ENCODE results near the gene SPATA9. TPM values are rescaled to one million over a fixed set of nuclear protein-coding genes. Genes with fewer than 3 reads are reported as not detected.

SPATA9 gene
- total RNA-seq, 3 donors from 2014 or later = not detected

GRCh38 chr5:95613514-95613913, 69.3 kb downstream of the SPATA9 start:
- ATAC-seq = no peak

DNA sequence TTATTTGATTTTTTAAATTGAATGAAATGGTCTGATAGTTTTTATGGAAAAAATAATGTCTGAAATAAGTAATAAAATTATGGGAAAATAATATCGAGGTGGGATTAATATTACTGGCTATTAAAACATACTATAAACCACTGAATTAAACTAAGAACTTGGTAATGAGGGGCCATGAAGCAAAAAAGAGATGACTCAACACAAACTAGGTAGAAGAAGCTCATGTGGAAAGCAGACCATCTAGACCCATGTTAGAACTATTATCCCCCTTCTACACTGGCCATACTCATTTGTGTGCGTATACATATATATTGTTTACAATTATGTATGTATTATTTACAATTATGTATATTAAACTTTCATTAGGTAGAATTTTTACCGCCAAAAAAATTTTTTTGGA, 71.4 kb downstream of the SPATA9 start:
- Mint-ChIP-seq H3K4me3 (no peak overlapping the region), H3K36me3 (ENCODE audit: insufficient read depth) (peaks cover 10% of the 10 kb centered on the region), H3K27me3 (ENCODE audit: low read depth) (no peaks in the 10 kb centered on the region), H3K9me3 (peaks cover 15% of the 10 kb centered on the region), H3K4me1 (ENCODE audit: low read depth) (peaks cover 15% of the 10 kb centered on the region)
- no peak for ATAC-seq
- no peak for DNase-seq

More at GRCh38 chr5:95613514-95613913, 69.3 kb downstream of the SPATA9 start:
- Mint-ChIP-seq H3K4me1 (ENCODE audit: low read depth) (peaks cover 27% of the 10 kb centered on the region), H3K9me3 (peaks cover 15% of the 10 kb centered on the region), H3K4me3 (no peak overlapping the region), H3K27me3 (ENCODE audit: low read depth) (no peaks in the 10 kb centered on the region), H3K36me3 (ENCODE audit: insufficient read depth) (peaks cover 6% of the 10 kb centered on the region)
- DNase-seq = no peak

DNA sequence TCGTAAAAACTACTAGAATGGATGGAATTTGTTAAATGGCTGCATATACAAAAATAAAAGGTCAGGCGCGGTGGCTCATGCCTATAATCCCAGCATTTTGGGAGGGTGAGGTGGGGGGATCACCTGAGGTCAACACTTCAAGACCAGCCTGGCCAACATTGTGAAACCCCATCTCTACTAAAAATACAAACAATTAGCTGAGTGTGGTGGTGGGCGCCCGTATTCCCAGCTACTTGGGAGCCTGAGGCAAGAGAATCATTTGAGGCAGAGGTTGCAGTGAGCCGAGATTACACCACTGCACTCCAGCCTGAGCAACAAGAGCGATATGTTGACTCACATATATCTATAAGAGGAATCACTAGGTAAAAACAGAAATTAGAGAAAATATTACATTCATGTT, 72.2 kb downstream of the SPATA9 start:
- Mint-ChIP-seq H3K36me3 (ENCODE audit: insufficient read depth) (peaks cover 10% of the 10 kb centered on the region), H3K4me3 (no peak overlapping the region), H3K4me1 (ENCODE audit: low read depth) (peaks cover 10% of the 10 kb centered on the region), H3K27me3 (ENCODE audit: low read depth) (no peaks in the 10 kb centered on the region), H3K9me3 (peaks cover 15% of the 10 kb centered on the region)
- ATAC-seq = no peak
- DNase-seq = no peak

- DNase-seq (no peak), ATAC-seq (no peak)
- Mint-ChIP-seq H3K36me3 (ENCODE audit: insufficient read depth) (peaks cover 10% of the 10 kb centered on the region), H3K4me1 (ENCODE audit: low read depth) (peaks cover 2% of the 10 kb centered on the region), H3K27me3 (ENCODE audit: low read depth) (no peaks in the 10 kb centered on the region), H3K4me3 (no peak overlapping the region), H3K9me3 (peaks cover 15% of the 10 kb centered on the region)
Measured at GRCh38 chr5:95609711-95610110, 73.1 kb downstream of the SPATA9 start.

Other genes with a start within 250 kb of the SPATA9 start
- 10 to 100 TPM; 39.8 to 42.2 (median 41.9) TPM for gene SKIC3, start 128.0 kb downstream of the SPATA9 start, total RNA-seq
- 1 to 10 TPM; 4.2 to 5.0 (median 4.6) TPM for gene ARSK, start 127.9 kb downstream of the SPATA9 start, total RNA-seq
- gene GPR150, start 62.9 kb downstream of the SPATA9 start, total RNA-seq = under 1 TPM; 0.53 to 0.57 (median 0.55) TPM
- 1 to 10 TPM; 3.2 to 5.4 (median 5.1) TPM for gene RFESD, start 36.2 kb downstream of the SPATA9 start, total RNA-seq
- 1 to 10 TPM; 2.2 to 5.0 (median 3.9) TPM for gene RHOBTB3, start 48.3 kb upstream of the SPATA9 start, total RNA-seq
- 10 to 100 TPM; 10.1 to 16.3 (median 12.8) TPM for gene GLRX, start 139.7 kb upstream of the SPATA9 start, total RNA-seq